ENCODE results near the gene GOLPH3. TPM values are rescaled to one million over a fixed set of nuclear protein-coding genes. Genes with fewer than 3 reads are reported as not detected.

Gene GOLPH3
- total RNA-seq, 1 donor from 2014 or later = 82.0 TPM

DNA sequence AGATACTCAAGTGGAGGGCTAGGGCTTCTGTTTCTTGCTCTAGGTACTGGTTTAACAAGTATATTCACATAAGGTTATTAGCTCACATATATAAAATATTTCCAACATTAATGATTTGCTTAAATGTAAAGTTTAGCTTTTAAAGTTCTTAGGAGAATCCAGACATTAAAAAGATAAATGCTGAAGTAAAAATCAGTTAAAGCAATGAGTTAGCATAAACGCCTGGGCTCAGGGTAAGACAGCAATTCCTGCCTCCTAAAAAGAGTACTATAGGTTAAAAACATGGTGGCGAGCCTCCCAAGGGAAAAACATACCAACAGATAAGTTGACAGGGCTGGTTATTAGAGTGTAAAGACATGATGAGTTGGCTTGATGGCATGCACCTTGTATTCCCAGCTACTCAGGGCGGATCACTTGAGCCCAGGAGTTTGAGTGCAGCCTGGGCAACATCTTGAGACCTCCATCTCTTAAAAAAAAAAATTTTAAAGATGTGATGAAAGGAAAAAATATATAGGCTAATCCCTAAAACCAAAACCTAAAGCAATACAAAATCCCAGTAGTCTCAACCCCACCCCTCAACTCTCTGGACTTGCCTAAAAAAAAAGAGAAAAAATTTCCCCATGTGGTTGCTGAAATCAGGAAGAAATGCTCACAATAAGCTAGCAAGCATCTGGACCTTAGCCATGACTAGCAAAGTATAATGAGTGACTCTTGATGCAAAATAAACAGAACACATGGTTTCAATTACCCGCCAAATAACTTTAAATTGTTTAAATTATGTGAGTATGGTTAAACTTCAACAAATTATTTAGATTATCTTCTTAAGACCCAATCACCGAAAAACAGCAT, 3.6 kb downstream of the GOLPH3 start:
- DNase-seq (ENCODE audit: low spot score) = no peak

DNA sequence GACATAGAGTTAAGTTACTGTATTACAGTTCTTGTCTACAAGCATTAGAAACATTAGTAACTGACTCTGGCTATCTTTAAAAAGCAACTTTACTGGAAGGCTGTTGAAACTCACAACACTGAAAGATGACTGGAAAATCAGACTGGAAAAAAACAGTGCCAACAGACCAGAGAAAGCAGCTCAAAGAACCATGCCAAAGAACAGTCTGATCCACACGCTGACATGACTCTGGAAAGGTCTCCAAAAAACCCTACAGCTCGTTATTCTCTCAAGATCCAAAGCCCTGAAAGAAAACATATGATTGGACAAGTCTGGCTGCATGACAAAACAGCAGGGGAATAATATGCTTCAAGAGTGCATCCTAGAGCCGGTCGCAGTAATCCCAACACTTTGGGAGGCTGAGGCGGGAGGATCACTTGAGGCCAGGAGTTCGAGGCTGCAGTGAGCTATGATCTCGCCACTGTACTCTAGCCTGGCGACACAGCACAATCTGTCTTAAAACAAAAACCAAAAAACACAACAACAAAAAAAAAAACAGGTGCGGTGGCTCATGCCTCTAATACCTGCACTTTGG, 5.6 kb downstream of the GOLPH3 start:
- DNase-seq (ENCODE audit: low spot score) = no peak

DNA sequence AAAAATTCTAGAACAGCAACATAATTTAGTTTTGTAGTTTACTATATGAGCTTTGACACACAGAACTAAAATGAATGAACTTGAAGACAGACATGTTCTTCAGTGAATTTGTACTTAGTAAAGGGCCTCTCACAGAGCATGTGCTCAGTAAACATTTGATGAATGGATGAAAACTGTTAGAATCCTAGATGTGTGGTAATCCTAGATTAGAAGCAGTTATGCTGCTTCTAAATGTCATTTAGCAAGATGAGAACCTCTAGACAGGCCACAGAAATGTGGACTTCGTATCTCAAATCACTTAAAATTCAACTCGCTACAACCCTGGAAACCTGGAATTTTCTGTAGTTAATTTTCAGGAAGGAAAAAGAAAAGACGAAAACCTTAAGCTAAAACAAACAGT, 8.5 kb downstream of the GOLPH3 start:
- no peak for DNase-seq (ENCODE audit: low spot score)

DNA sequence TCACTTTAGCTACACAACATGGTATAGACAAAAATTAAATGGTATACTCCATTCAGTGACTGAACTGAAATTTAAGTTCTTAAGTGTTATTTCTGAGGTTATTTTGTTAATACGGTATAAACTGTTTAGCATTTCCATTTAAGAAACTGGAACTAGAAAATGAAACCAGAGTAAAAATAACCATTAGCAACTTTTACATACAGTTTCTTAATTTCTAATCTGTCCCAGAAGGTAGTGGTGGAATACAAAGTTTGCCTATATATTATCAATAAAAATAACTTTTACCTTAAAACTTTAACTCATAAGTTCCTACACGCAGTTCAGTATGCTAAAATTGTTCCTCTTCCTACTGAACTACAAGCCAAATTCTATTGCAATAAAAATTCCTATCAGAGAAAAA, 10.3 kb downstream of the GOLPH3 start:
- no peak for DNase-seq (ENCODE audit: low spot score)

DNA sequence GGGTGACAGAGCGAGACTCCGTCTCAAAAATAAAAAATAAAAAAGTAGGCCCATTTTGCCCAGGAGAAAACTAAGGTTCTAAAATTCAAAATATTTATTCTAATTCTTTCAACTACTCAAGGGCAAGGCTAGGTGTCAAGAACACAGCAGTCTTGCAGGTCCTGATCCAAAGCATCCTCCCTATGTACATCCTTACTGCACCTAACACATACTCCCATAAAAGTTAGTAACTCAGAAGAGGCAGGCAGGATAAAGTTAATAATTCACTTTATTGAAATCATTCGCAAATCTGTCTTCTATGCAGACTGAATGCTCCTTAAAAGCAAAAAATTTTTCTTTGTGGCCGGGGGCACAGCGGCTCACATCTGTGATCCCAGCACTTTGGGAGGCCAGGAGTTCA, 11.1 kb downstream of the GOLPH3 start:
- DNase-seq (ENCODE audit: low spot score) = no peak

DNA sequence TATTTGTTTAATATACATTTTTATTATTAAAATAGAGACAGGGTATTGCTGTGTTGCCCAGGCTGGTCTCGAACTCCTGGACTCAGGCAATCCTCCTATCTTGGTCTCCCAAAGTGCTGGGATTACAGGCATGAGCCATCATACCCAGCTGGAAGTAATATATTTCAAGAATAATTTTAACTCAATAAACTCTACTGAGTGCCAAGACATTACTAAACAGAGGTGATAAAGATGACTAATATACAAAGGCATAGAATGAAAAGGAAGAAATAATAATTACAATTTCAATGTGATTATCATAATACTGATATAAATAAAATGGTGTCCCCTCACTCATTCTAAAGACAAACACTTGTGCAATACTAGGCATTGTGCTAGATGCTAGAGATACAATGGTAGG, 13.9 kb downstream of the GOLPH3 start:
- DNase-seq (ENCODE audit: low spot score) = no peak

DNA sequence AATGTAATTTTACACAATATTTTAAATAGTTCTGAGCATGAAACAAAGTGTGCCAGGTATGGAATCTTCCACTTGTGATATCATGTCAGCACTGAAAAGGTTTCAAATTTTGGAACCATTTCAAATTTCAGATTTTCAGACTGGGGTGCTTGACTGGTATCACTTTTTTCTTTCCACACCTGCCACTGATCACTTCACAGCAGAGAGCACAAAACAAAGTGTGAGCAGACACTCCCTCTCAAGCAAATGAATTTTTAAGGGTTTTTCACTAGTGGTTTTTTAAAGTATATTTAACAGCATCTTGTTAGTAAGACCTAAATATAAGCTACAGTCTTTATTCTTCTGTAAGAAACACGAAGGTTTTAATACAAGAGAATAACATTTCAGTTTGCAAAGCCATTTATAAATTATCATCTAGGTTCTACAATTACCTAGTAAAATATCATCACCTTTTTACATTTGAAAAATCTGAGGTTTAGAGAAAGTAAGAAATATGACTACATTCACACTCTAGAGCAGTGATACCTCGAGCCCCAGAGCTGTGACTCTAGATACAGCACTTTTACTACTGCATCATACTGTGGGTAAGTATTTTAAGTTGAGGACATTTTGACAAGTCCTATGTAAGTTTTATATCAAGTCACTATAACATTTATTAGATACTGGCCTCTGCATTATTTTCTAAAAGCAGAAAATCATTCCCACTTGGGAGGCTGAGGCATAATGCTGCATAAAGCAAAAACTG, 14.6 kb downstream of the GOLPH3 start:
- DNase-seq (ENCODE audit: low spot score) = no peak

DNA sequence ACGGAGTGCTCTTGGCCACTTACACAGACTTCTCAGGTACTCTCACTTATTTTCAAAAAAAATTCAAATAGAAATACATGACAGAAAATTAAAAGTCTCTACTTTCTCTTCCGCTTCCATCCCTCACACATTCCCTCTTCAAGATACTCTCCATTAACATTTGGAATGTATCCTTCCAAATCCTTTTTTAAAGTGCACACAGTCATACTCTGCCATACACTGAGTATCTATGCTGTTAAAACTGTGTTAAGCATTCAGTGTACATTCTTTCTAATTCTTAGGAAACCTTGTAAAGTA, 15.5 kb downstream of the GOLPH3 start:
- no peak for DNase-seq (ENCODE audit: low spot score)

DNA sequence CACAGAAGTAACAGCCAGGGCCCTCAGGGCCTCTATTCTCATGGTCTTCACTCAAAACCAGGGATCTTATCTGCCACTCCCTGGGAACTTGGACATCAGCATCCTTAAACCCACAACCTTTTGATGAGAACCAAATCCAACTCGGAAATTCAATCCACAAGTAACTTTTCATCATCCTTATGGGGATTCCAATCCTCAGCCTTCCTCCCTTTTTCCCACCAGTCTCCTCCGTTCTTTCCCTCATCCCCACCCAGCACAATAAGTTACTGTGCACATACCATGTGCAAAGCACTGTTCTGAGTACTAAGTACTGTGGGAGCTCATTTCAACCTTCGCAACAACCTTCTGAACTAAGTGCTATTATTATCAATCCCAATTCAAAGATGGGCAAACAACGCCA, 17.0 kb downstream of the GOLPH3 start:
- no peak for DNase-seq (ENCODE audit: low spot score)

DNA sequence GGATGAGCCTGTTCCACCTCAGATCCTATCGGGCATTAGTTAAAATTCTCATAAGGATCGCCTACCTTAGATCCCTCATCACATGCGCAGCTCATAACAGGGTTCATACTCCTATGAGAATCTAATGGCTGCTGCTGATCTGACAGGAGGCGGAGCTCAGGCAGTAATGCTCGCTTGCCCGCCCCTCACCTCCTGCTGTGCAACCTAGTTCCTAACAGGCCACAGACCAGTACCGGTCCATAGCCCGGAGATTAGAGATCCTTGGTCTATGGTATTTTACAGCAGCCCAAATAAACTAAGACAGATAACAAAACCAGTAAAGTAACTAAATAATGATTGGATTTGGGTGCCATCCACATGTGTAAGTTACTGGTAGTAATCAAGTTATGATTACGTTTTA, 17.5 kb downstream of the GOLPH3 start:
- DNase-seq (ENCODE audit: low spot score) = no peak

DNA sequence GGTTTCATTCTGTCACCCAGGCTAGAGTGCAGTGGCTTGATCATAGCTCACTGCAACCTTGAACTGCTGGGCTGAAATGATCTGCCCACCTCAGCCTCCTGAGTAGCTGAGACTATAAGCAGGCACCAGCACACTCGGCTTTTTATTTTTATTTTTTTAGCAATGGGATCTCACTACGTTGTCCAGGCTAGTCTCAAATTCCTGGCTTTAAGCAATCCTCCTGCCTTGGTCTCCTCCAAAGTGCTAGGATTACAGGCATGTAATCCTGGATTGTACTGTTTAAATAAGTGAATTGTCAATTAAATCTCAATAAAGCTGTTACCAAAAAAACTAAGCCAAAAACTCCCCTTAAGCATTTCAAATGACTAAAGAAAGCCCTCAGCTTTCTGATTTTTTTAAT, 18.9 kb downstream of the GOLPH3 start:
- DNase-seq (ENCODE audit: low spot score) = no peak

DNA sequence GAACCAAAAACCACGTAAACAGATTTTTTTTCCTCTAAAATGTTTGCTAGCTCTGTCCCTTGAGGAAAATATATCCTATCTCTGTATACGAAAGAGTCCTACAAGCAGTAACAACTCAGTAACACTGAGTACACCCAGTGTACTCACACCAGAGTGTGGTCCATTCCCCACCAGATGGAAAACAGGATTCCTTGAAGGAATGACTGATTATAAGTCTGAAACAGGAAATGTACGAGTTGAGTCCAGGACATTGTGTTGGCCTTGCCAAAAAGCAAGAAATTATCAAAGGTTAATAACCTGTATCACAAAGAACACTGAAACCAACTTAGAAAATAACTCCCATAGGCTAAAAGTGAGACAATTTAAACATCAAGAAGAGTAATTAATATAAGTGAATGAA, 20.4 kb downstream of the GOLPH3 start:
- no peak for DNase-seq (ENCODE audit: low spot score)

DNA sequence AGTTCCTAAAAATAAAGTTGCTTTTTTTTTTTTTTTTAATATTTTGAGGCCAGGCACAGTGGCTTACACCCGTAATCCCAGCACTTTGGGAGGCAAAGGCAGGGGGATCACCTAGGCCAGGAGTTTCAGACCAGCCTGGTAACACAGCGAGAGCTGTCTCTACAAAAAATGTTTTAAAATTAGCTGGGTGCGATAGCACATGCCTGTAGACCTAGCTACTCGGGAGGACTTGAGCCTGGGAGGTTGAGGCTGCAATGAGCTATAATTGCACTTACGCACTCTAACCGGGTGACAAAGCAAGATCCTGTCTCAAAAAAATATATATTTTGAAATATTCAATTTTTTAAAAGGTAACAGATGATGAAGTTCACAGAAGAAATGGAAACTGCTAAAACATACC, 22.9 kb downstream of the GOLPH3 start:
- no peak for DNase-seq (ENCODE audit: low spot score)

DNA sequence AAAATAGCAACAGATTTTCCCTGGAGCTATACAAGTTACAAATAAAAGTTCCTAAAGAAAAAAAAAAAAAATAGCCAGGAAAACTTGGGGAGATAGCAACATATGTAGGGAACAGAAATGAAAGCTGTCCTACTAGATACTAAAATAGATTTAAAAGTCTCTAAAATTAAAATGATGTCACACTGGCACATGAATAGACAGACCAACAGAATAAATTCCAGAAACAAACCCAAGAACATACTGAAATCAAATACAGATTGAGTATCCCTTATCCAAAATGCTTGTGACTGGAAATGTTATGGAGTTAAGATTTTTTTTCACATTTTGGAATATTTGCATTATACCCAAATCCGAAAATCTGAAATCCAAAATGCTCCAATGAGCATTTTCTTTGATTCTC, 23.8 kb downstream of the GOLPH3 start:
- DNase-seq (ENCODE audit: low spot score) = no peak

DNA sequence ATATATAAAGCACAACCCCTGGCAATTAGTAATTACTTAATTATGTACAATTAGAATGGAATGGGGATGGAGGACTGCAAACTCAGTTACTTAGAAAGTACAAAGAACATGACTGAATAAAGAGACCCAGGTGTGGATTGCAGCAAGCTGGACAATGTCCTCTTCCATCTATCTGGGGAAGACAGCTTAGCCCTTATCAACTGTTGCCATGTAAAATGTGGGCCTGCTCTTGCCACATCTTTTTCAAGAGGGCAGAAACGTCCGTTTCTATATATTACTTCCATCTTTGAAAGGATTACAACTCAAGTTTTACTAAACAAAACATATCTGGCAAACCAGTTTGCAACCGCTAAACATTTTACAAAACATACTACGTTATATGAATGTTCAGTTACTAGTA, 26.2 kb downstream of the GOLPH3 start:
- no peak for DNase-seq (ENCODE audit: low spot score)

DNA sequence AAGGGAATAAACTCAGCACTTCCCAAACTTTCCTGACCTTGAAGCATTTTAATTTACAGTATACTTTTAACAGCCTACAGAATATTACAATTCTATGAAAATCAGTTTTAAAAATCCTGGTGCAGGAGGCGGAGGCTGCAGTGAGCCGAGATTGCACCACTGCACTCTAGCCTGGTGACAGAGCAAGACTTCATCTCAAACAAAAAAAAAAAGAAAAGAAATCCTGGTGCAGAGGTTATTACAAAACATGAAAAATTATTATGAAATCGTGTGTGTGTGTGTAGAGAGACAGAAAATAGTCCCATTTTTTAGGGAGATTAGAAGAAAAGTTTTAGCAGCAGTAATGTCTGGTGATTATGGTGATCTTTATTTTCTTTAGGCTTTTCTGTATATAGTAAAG, 26.9 kb downstream of the GOLPH3 start:
- no peak for DNase-seq (ENCODE audit: low spot score)

DNA sequence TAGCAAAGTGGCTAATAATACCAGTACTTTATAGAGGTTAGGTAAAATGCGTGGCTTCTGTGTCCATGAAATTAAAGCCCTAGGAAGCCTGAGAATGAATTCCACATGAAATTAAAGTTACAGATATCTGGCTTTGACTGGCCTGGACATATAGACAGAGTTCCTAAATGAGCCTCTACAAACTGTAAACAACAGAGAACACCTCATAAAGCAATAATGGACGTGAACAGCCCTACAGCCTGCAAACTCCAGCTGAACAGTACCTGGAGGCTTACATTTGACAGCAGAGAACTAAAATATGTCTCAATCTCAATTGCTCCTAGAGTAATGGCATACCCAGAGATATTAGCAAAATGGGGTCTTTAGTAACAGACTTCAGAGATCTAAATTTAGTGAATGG, 28.7 kb downstream of the GOLPH3 start:
- DNase-seq (ENCODE audit: low spot score) = no peak

DNA sequence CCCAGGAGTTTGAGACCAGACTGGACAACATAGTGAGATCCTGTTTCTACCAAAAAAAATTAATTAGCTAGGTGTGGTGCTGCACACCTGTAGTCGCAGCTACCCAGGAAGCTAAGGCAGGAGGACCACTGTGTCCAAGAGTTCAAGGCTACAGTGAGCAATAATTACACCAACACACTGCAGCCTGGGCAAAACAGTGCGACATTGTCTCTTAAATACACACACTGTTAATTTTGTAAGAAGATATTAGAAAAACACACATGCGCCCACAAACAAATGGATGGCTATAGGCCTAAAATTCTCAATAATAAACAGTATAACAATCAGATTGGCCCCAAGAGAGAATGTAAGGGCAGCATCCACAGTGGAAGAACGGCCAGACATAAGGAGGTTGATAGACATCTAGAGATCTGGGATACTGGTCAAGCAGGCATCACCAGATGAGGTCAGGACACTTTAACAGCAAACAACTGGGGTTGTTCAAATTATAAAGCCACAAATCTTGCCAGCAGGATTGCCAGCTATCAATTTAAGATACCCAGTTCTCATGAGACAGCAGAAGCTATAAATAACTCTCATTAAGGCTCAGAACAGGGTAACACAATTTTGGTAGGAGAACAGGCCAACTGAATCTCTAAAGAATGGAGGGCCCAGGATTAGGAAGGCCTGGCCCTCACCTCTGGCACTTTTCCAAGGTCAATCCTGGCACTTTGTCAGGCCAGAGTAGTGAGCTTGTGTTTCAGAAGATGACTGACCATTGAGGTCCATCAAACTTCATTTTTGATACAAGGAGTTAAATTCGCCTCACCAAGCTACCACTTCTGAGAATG, 29.5 kb downstream of the GOLPH3 start:
- DNase-seq (ENCODE audit: low spot score) = no peak

DNA sequence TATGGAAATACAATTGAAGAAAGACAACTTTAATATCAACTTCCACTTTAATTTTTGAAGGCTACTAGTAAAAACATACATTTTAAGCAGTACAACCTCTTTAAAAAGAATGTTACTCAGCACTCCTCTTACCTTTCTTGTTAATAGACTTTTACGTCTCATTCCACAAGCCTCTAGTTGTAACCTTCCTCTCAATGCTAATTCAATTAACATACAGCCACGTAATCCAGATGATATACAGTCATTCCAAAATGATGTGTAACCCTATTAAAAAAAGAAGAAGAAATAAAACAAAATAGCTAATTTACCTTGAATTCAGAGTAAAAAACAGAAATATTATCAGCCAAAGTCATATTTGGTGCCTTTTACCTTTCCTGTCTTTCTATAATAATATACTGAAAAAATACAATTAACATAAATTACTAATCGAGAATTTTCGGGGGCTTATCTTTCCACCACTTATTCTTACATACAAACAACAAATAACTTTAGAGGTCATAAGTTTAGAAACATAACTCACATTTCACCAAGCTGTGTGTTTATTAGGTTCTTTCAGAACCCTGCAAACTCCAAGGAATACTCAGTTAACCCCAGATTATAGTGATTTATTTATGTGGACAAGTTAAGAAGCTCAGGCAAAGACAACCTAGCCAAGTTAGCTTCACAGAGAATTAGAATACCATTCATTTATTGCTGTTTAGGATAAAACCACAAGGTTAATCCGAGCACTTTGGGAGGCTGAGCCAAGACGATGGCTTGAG, 30.3 kb downstream of the GOLPH3 start:
- DNase-seq (ENCODE audit: low spot score) = no peak

DNA sequence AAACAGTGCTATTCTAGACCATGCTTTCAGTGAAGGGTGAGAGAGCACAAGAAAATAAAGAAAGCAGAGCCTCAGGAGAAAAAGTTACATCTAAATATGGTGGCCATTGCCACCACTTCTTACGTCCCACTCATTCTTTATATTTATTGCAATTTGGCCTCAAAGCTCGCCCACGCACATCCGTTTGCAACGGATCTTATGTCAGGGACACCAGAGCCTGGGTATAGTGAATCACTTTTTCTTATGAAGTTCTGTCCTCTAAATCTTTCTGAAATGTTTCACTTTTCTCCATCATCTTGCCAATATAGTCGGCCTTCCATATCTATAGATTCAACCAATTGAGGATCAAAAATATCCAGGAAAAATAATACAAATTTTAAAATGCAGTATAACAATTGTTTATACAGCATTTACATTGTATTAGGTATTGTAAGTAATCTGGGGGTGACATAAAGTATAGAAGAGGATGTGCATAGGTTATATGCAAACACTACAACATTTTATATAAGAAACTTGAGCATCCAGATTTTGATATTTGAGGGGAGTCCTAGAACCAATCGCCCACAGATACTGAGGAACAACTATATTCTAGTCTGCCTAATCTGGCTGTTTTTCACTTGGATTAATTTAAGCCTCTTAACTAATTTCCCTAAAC, 35.2 kb downstream of the GOLPH3 start:
- no peak for DNase-seq (ENCODE audit: low spot score)

DNA sequence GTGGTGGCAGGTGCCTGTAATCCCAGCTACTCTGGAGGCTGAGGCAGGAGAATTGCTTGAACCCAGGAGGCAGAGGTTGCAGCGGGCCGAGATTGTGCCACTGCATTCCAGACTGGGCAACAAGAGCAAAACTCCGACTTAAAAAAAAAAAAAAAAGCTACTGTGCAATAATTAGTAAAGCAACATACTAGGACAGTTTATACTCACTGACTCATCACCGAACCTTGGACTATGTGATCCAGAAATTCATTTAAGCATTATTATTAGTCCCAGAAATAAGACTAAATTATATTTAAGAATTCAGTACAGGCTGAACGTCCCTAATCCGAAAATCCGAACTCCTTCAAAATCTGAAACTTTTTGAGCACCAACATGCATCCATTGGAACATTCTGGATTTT, 37.8 kb downstream of the GOLPH3 start:
- no peak for DNase-seq (ENCODE audit: low spot score)

All from ureter (tissue), 1 donor.